Measurements from ENCODE around the gene FHIT. TPM values are rescaled to one million over a fixed set of nuclear protein-coding genes. Genes with fewer than 3 reads are reported as not detected.
A peak's percentile ranks its signal among the peaks of the same experiment; 100 is the strongest.
"Not testable (repeated sequence)": the region's sequence is repeated elsewhere in the genome, so short reads cannot be mapped to it uniquely, and the experiment has no call there.

Gene FHIT
- total RNA-seq, 1 donor from 2014 or later, result 7.9 TPM

DNA sequence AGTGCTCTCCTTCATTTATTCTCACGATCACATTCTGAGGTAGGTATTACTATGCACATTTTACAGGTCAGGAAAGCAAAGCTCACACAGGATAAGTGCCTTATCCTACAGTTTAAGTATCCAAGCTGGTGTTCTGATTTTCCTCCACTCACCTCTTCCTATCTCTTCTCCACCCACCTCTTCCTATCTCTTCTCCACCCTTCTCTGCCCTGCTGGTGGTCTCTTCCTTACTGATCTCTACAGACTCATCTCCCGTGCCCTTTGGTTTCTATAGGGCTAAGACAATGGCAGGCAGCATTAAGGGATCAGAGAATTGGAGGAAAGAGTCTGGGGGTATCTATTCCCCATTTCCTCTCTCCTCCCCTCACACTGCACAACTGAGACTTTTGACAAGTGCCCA lies 319.1 kb downstream of the FHIT start:
- no peak for DNase-seq (ENCODE audit: low spot score)

DNA sequence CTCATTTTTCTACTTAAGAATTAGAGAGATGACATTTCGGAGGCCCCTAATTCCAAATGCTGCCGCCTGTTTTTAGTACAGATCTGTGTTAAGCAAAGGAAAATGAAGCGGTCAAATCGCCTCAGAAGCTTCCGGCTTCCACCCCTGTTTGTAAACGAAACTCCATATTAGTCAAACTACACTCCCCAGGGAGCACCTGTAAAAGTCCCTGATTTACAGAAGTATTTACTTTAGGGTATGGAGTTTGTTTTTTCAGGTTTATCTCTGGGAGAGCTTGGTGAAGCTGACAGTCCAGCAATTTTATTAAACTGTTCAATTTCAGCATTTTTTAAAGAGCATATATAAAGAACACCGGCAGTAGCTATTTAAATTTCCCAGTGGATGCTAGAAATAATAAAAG lies 319.8 kb downstream of the FHIT start:
- no peak for DNase-seq (ENCODE audit: low spot score)

GRCh38 chr3:60920519-60920918 lies 330.7 kb downstream of the FHIT start:
- DNase-seq (ENCODE audit: low spot score), result no peak

DNA sequence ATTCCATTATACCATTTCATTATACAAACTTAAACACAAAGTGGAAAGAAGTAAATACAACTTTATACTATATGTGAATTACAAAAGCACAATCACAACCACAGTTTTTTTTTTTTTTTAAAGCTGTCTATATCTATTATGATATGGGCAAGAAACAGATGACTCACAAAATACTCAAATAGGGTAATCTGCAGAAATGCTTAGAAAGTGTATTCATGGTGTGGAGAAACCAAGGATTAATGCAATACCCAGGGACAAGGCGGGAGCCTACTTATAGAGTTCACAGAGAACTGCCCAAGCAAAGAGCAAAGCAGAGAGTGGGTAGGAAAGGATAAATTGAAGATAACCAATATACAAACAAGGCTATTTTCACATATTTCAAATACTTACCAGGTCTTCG lies 332.0 kb downstream of the FHIT start:
- peak; percentile 21 for DNase-seq (ENCODE audit: low spot score)

DNA sequence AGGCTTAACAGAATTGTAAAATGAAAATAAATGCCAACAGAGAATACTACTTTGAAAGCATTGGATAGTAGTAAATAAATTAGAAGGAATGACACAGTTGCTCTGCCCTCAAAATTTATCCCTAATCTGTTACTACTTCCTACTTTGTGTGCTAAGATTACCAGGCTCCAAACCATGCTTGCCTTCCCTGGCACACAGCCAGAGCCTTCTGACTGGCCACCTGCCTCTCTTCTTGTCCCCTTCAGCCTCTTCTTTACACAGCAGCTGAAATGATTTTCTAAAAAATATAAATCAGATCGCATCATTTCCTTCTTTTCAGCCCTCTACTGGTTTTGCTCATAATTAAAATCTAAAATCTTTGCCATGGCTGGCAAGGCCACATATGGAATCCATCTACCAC lies 334.1 kb downstream of the FHIT start:
- DNase-seq (ENCODE audit: low spot score), result no peak

DNA sequence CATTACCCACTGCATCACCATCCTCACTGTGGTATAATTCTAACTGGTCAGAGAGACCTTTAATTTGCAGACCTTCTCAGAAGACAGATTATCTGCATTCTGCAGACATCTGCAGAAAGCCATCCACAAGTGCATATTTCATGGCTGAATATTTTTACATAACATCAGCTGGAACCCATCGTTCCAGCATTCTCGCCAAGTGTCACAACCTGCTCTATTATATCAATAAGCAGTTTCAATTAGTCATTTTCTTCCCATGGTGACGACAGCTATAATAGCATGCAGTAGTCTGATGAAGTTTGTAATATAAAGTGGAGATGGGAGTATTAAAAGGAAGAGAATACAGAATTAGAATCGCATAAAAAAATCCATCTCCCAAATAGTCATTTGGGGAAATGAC lies 334.7 kb downstream of the FHIT start:
- no peak for DNase-seq (ENCODE audit: low spot score)

DNA sequence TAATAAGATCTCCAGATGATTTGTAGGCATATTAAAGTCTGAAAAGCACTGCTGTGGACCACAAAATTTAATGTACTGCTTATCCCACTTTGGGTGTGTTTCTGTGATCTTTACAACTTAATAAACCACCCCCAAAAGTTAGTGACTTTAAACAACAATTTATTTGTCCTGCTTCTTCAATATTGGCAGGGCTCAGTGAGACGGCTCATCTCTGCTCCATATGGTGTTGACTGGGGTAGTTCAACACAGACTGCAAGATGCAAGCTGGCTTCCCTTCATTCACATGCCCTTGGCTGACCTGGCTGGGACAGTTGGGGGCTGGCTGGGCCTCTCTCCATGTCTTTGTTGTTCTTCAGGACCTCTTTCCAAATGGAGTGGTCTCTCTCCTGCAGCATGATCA lies 337.8 kb downstream of the FHIT start:
- no peak for DNase-seq (ENCODE audit: low spot score)

- DNase-seq (ENCODE audit: low spot score), result no peak
These were observed 338.4 kb downstream of the FHIT start for GRCh38 chr3:60912876-60913275.

DNA sequence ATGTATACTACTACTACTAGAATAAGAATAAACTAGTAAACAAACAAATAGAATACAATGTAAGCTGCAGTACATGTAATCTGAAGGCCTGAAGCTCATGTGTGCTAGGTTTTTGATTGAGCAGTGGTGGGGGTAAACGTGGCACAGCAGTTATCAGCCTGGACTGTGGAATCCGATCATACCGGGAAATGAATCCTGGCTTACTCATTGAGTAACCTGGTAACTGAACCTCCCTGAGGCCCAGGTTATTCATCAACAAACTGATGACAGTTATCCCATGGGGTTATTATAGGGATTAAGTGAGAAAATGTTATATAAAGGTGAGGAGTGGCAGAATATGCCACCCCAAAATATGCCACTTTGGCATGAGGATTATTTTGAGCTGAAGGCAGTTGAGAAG lies 339.1 kb downstream of the FHIT start:
- DNase-seq (ENCODE audit: low spot score), result no peak

DNA sequence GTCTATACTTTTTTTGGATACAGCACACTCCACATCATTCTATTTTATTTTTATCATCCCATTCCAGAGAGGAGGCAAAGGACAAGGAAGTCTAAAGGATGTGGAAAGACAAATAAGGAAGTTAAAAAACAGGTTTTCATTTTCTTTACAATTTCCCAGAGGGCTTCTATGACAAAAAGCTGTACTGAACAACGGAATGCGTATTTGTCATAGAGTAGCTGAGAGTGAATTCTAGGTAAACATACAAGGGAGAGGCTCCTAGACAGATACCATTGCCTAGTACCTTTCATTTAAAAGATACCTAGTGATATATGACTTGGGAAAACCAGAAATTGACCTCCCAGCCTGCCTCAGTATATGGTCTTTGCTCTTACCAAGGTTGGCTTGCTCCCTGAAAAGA lies 341.7 kb downstream of the FHIT start:
- DNase-seq (ENCODE audit: low spot score), result peak; percentile 29

- DNase-seq (ENCODE audit: low spot score), result no peak
These were observed 345.0 kb downstream of the FHIT start for GRCh38 chr3:60906283-60906682.

DNA sequence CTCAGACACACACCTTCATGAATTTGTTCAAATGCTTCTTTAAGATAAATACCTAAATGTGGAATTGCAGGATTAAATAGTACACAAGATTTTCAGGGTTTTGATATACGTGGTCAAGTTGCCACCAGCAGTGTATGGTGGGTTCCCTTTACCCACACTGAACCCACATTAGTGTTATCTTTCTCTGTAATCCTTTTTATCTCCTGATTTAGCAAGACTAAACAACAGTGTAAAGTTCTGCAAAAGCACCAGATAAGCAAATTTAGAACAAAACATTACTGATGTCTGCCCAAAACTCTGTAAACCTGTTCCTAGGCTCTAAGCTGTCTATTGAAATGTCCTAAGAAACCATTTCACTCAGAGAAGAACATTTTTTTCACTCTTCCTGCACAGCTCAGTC lies 352.9 kb downstream of the FHIT start:
- no peak for DNase-seq (ENCODE audit: low spot score)

- no peak for DNase-seq (ENCODE audit: low spot score)
These were observed 357.3 kb downstream of the FHIT start for GRCh38 chr3:60893946-60894345.

DNA sequence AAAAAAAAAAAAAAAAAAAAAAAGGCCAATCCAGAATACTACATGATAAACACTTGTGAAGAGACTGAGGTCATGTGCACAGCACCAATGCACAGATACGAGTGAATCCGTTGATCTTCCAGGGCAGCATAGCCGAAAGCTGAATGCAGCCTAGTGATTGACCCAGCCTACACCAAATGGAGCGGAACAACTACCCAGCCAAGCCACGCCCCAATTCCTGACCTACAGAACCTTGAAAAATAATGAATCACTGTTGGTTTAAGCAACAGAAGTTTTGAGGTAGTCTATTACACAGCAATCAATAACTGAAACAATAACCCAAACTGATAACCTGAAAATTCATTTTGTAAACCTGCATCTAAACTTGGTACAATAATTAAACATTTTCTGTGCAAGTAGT lies 361.0 kb downstream of the FHIT start:
- no peak for DNase-seq (ENCODE audit: low spot score)

DNA sequence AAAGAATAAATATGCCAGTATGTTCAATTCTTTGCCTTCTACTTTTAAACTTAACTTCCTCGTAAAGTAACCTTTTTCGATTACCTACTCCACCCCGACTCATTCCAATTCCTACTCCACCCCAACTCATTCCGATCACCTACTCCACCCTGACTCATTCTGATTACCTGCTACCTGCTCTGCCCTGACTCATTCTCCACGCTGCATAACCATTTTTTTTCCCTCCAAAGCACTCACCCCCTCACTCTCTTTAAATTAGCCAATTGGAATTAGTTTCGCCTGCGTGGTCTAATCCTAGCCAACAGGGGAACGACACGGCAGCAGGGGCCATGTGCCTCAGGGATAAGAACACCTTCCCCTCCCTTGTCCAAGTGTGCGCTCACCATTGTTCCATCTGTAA lies 362.3 kb downstream of the FHIT start:
- DNase-seq (ENCODE audit: low spot score), result not testable (repeated sequence)

DNA sequence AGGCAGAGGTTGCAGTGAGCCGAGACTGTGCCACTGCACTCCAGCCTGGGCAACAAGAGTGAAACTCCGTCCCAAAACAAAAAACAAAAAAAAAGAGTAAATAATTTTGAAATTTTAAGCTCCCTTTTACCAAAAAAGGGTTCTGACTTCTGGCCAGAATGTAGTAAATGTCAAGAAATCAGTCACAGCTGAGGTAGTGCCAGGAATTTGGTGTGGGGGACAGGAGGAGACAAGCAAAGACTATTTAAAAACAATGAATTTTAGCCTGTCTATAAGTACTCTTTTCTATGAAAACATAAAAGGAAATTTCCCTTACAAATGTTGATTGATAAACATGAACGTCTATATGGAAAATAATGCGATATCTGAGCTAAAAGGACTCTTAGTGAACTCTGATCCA lies 363.7 kb downstream of the FHIT start:
- DNase-seq (ENCODE audit: low spot score), result no peak

- DNase-seq (ENCODE audit: low spot score), result no peak
These were observed 364.7 kb downstream of the FHIT start for GRCh38 chr3:60886518-60886917.

- DNase-seq (ENCODE audit: low spot score), result no peak
These were observed 367.2 kb downstream of the FHIT start for GRCh38 chr3:60884005-60884404.

GRCh38 chr3:60877188-60877587 lies 374.1 kb downstream of the FHIT start:
- DNase-seq (ENCODE audit: low spot score), result no peak

DNA sequence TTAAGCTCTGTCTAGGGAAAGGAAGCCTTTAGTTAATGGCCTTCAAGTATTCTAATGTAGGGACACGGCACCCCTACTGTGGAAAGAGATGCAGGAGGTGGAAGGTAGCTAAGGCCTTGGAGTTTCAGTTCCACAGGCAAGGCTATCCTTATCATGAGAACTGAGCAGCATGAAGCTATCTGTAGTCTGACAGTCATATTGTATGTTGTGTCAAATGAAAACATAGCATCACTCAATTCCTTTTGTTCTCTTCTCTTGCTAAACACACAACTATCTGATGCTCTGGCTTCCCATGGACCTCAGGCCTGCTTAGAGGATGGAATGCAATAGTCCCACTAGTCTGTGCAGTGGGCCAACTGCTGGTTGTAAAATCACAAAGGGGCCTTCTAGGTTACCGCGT lies 380.9 kb downstream of the FHIT start:
- no peak for DNase-seq (ENCODE audit: low spot score)

DNA sequence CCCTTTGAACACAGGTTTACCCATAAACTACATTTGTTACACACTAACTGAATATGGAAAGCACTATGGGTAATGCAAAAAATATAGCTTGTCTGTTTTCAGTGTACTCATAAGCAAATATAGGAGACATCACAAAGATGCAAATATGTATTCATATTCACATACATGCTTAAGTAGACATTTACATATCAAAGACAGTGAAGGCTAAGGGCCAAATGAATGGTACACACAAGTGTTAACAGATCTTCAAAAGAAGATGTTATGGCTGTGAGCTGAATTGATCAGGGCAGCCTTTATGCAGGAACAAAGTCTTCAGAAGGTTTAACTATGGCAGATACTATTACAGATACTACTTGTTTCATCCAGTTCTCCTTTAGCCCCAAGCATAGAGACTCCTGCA lies 384.1 kb downstream of the FHIT start:
- no peak for DNase-seq (ENCODE audit: low spot score)

DNA sequence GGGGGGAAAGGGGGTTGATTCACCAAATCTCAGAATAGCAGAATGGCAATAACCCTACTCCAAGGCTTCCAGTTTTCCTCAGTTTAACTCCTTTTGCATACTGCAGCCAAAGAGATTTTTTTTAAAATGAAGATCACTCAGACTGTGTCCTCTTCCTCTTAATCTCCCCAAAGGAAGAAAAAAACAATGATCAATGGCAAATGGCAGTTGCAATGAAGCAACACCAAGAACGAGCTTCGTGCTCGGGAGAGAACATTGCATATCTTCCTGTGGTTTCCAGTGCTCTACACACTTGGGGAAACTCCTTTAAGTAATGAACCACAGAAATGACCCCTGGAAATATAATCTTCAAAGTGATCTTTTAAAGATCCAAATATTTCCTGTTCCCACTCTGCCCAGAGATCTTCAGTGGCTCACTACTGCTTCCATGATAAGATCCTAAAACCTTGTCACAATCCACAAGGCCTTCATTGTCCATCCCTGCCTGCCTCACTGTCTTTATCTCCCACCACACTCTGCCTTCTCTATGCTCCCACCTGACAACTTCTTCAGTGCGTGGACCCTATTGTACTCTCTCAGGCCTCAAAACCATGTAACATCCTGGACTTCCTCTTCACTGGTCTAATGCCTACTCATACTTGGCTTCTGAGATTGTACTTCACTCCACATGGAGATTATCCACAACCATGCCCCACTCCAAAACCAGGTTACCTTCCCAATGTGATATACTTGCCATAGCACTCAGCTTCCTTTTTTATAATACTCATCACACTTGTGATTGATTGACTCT lies 394.8 kb downstream of the FHIT start:
- no peak for DNase-seq (ENCODE audit: low spot score)

DNA sequence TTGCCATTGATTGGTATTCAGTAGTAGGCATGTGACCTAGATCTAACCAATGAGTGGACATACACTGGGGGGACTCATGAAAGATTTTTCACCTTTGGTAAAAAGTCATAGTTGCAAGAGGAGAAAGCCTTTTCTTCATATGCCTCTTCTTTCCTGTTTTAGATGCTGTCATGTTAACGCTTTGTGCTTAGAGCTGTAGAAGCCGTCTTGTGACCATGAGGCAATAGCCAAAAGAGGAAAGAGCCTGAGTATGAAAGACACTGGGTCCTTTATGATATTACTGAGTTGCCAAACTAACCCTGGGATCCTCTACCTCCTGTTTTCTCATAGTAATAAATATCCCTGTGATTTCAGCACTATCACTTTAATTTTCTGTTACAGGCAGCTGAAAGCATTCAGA lies 396.0 kb downstream of the FHIT start:
- DNase-seq (ENCODE audit: low spot score), result no peak

- DNase-seq (ENCODE audit: low spot score), result no peak
These were observed 396.5 kb downstream of the FHIT start for GRCh38 chr3:60854791-60855190.

All from umbilical cord (tissue), 2 donors.